DMS 273 treated with DMSO at 0.1 percent for 48 hours (cell line): ENCODE data around the gene PIRT.
A peak's percentile ranks its signal among the peaks of the same experiment; 100 is the strongest.

Source experiments
- DNase-seq: peaks from one replicate; lab custom pipeline; 2025; lab: John Stamatoyannopoulos, UW

Gene PIRT

GRCh38 chr17:10821054-10821453 is 16.8 kb downstream of the PIRT start:
- no peak for DNase-seq

DNA sequence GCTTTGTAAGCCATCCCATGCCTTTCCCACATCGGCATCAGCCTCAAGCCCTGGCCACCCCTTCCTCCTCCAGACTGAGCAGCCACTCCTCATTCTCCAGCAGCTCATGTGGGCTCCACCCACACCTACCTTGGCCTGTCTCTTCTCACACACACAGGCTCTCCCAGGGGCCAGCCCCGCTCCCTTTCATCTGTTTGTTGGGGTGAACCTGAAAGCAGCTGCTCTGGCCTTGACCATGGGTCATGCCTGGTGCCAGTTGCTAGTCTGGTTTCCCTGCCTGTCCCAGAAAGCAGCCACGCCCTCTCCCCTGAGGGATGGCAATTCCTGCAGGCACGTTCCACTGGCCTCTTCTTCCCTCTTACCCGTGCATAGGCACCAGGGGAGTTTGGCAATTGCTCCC is 22.6 kb downstream of the PIRT start:
- DNase-seq = no peak

DNA sequence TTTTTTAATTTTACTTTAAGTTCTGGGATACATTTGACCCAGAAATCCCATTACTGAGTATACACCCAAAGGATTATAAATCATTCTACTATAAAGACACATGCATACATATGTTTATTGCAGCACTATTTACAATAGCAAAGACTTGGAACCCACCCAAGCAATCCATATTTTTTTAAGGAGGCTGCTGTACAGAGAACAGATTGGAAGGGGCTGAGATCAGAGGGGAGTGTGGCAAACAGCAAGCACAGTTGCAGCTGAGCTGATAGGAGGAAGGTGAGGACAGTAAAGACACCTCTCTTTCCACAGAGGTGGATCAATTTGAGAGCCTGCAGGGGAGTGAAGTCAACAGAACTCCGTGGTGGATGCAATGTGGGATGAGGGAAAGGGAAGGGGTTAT is 23.8 kb downstream of the PIRT start:
- no peak for DNase-seq

DNA sequence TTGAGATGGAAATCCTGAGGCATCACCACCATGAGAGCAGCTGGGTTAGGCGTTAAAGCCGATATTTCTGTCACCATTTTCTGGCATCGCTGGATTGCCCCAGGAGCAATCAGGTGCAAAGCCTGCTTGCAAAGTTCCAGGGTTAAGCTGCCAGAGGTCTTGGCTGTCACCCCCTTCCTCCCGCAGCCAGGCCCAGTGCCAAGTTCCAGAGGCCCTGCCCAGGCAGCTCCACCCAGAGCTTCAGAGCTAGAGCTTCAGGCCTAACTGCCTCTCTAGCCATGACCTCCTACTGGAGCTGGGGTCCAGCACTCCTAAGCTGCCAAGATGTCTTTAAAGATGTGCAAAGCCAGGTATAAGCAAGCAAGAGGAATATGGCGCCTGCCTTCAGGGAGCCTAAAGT is 25.2 kb downstream of the PIRT start:
- no peak for DNase-seq

DNA sequence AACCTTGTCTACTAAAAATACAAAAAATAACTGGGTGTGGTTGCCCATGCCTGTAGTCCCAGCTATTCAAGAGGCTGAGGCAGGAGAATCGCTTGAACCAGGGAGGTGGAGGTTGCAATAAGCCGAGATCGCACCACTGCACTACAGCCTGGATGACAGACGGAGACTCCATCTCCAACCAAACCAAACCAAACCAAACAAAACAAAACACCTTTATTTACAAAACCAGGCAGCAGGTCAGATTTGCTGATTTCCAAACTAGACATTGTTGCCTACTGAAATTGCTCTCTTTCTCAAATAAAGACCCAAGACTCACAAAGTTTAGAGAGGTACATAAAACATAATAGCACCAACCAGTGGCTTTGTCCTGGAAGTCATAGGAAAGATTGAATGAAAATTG is 28.3 kb downstream of the PIRT start:
- no peak for DNase-seq

GRCh38 chr17:10807704-10808128 is 30.2 kb downstream of the PIRT start:
- no peak for DNase-seq

GRCh38 chr17:10806545-10807262 is 31.2 kb downstream of the PIRT start:
- DNase-seq = no peak

DNA sequence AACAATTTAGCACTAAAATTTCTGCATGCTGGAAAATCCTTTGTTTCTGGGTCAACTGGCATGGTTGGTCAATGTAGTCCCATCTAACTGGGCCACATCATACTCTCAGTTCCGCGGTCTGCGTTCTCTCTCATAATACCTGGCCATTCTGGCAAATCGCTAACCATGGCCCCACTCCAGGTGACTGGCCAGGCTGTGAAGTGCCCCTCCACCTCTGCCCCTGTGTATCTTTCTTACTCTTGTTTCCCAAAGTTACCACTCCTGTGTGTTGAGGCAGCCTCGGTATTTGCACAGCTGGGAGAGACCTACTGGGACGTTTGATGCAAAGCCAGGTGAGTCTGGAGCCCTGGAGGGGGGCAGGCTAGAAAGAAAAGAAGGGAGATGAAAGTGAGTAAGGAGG is 32.0 kb downstream of the PIRT start:
- no peak for DNase-seq

GRCh38 chr17:10804546-10804945 is 33.3 kb downstream of the PIRT start:
- DNase-seq = no peak

DNA sequence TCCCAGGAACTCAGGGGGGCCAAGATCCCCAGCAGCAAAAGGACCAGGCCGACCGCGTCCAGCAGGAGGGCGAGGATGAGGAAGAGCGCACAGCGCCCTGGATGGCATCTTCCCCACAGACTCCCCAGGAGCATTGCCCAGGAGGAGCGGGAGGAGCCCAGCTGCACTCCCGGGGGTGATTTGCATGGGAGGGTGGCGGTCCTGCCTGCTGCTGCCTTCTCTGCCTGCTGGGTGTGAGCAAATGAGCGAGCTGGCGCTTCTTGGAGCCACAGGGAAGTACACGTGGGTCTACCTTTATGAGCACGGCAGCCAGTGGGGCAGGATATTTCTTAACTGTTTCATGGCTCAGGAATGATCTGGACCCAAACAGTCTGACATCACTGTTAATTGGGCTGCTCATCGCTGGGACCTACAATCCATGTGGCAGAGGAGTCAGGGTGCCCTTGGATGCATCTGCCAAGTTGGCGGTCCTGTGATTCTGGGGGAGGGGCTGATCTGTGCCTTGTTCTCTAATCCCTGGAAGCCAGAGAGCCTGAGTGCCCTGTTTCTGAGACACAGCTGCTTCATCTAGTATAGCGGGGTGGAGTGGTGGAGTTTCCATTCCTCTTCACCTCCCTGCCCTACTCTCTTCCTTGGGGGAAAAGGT is 33.9 kb downstream of the PIRT start, which contains the start of gene TMEM238L:
Gene TMEM238L (minus strand): TSS at position 270 of the 646 bp plus-strand sequence. CDS start 136 bp downstream, at position 134.
- DNase-seq = no peak

DNA sequence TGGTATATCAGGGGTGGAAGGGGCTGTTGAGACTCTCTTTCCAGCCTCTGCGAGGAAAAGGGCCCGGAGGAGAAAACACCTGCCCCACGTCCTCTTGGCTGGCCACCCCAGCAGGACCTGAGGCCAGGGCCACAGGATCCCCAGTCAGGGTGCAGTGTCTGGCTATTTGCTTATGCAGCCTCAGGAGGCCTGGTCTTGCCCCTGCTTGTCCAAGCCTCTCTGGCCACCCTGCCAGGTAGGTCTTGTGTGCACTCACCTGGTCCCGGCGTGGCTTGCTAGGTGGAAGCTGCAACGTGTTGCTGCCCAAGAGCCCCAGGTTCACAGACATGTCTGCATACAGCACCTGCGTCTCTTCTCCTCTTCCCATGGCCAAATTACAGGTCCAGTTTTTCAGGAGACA is 34.5 kb downstream of the PIRT start:
- DNase-seq = no peak

DNA sequence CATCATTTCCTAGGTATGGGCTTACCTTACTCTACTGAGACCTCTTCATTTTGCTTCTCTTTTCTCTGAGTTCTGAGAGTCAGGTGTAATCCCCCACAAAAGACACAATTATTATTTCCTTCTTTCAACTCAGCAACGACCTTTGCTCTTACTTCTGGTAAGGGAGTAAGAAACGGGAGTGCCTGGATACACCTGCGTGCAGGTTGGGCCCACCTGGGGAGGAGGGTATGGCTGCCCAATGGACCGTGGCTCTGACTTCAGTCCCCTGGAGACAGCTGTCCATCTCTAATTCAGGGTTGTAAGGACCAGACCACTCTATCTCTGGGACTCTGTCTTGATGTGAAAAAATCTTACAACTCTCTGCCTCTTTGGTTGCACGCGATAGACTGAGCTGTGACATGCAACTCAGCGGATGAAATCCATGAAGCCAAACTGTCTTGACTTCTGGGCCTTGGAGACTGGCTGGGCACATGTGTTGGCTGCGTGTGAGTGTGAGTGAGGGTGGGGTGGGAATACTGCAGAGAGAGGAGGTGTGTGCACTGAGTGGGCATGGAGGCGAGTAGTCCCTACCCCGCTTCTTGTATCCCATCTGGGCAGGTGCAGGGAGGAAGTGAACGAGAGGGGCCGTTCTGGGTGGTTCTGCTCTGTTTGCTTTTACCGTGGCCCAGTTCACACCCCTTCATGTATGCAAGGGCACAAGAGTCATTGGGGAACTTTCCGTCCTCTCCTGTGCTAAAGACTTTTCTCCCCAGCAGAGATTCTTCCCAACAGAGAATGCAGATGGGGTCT is 35.2 kb downstream of the PIRT start:
- no peak for DNase-seq

DNA sequence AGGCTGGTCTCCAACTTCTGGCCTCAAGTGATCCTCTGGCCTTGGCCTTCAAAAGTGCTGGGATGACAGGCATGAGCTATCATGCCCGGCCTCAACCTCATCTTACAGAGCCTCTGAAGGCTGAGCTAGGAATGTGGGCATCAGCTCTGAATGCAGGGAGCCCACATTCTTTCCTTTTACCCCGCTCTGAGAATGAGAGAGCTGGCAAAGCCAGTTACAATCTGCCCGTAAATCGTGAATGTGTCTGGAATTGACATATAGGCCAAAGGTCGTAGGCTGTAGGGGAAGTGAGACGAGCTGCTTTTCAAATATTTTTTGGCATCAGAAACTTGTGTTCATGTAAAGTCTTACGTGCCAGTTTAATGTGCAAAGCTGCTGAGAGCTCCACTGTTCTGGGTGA is 38.5 kb downstream of the PIRT start:
- DNase-seq = no peak

GRCh38 chr17:10798910-10799309 is 39.0 kb downstream of the PIRT start:
- no peak for DNase-seq

DNA sequence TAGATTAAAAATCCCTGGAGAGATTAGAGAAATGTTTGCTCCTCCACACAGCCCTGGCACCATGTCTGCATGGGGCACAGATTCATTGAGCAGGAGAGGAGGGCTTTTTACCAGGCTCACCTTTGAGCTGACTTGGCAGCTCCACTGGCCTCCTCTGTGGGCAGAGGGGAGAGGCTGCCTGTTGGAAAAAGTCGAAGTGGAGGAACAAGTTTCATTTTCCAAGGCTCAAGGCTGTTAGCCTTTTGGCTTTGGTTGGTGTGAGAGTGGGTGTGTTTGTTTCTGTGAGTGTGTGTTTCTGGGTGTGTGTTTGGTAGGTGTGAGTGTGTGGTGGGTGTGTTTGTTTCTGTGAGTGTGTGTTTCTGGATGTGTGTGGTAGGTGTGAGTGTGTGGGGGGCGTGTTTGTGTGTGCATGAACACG is 39.5 kb downstream of the PIRT start:
- DNase-seq = no peak

DNA sequence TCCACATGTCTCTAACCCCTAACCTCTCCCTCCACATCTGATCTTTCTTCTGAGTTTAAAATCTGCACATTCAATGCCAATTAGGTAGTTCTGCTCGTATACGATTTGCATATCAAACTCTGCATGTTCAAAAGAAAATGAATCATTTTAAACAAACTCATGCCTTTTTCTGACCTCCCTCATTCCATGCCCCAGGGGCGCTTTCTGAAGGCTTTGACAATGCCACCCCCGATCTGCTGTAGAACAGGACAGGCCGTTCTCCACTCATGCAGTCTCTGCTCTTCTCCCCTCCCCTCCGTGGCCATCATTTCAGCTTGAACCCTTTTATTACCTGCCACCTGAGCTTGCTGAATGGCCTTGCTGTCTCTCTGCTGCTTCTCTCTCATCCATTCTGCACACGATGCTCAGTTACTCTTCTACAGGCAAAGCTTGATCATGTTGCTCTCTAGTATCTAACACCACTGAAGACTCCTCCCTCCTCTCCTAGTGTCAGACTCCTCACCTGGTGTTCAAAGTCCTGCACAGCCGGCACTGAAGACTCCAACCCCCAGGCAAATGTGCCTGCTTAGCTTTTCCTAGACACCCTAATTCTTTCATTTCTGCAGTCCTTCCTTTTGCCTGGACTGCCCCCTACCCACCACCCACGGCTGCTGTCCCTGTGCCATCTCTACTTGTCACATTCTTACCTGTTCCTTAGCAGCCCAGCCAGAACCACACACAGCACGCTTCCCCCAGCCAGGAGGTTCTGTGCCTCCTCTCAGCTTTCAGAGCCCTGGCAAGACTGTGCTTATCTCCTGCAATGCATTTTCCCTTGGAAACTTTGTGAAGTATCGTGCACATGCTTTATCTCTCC is 40.2 kb downstream of the PIRT start:
- no peak for DNase-seq

DNA sequence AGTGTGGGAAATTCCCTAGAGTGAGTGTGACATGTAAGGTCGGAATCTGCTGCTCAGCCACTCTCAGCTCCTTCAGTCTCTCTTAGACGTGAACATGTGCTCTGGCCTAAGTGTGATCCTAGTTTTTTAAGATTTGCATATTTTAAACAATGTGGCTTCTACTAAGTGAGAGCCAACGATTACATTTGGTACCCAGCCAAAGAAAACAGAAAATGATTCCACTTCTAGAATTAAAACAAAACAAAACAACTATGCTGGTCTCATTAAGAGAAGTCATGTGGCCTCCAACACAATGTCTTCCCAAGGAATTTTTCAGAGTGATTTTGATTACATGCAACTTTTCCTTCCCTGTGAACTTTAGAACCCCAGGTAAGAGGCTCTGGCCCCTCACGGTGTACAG is 44.1 kb downstream of the PIRT start:
- DNase-seq = no peak

DNA sequence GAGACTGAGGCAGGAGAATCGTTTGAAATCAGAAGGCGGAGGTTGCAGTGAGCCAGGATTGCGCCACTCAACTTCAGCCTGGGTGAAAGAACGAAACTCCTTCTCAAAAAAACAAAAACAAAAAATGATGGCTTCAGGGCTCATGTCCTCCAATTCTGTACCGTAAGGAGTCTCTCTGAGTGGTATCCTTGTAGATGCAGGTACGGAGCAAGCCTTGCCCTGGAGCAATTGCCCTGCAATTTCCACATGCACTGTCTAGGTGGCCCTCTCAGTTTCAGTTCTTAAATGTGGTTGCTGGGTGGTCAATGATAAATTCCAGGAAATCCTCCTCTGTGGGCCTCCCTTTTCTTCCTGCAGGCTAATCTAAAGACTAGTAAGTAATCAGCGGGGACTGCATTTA is 44.6 kb downstream of the PIRT start:
- DNase-seq = no peak

DNA sequence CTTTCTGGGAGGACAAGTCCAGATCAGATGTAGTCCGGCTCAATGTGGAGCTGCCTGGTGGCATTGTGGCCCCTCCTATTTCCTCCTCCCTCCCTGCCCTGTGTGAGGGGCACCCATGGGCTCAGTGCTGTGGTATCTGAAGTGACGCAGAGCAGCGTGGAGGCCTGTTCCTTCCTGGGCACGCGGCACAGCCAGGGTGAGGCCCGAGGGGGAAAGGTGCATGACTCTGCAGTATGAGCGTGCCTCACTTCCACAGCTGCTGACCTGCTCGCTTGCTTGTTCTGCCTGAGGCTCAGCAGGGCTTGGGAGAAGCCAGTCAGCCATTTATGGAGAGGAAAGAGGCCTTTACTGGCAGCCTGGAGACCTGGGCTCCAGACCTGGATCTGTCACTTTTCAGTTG is 45.7 kb downstream of the PIRT start:
- DNase-seq = no peak

GRCh38 chr17:10790491-10791401 is 47.1 kb downstream of the PIRT start:
- DNase-seq = peak; percentile 4

- DNase-seq = no peak
These were observed 48.1 kb downstream of the PIRT start for GRCh38 chr17:10789694-10790271.
